Panc1 (cell line): ENCODE data around the gene MMP10. TPM values are rescaled to one million over a fixed set of nuclear protein-coding genes. Genes with fewer than 3 reads are reported as not detected.

Experiments
- ATAC-seq: fragments of 200-7000 bp; cut with Tn5 transposase; 2 replicates; pipeline ENCODE4 v1.9.1; 2020; ENCODE audit warnings: mild to moderate bottlenecking, moderate library complexity
- BruUV-seq: library from RNA; stranded (reverse); fragments of 400-500 nt; replicated peaks from 2 replicates; lab custom pipeline; 2021; lab: Mats Ljungman, UMichigan
- CTCF ChIA-PET: fragments of 300-600 bp; sonication (Branson Sonifier 250); formaldehyde crosslinking; loops from one replicate; lab custom pipeline; 2022; ENCODE audit warnings: antibody characterized with exemption; lab: Charles Lee
- POLR2A ChIA-PET: fragments of 300-600 bp; sonication (Branson Sonifier 250); formaldehyde crosslinking; loops from one replicate; lab custom pipeline; 2022; ENCODE audit warnings: antibody characterized with exemption; lab: Charles Lee
- DNase-seq: peaks from one replicate; pipeline ENCODE4 v3.0.0-alpha.2; 2010; ENCODE audit warnings: low read depth, low spot score
- H3K27ac ChIP-seq: 2 replicates; pipeline ENCODE4 v1.5.1; 2011; ENCODE audit warnings: mild to moderate bottlenecking, low read length, inconsistent platforms
- H3K27me3 ChIP-seq: fragments of 200-500 bp; sonication (Bioruptor generic); 2 replicates; pipeline ENCODE4 v1.6.0; 2014; ENCODE audit warnings: low read length, inconsistent platforms; ENCODE audit not compliant: control insufficient read depth, insufficient read depth
- H3K36me3 ChIP-seq: fragments of 200-500 bp; sonication (Bioruptor generic); 2 replicates; pipeline ENCODE4 v1.5.1; 2014; ENCODE audit warnings: inconsistent platforms, mild to moderate bottlenecking, low read length, moderate library complexity; ENCODE audit not compliant: control insufficient read depth, insufficient read depth
- H3K4me1 ChIP-seq: 2 replicates; pipeline ENCODE4 v1.5.1; 2011; ENCODE audit warnings: inconsistent platforms, mild to moderate bottlenecking, low read length, moderate library complexity; ENCODE audit not compliant: control insufficient read depth, insufficient read depth
- H3K4me3 ChIP-seq, 2 experiments: 2 replicates each; pipeline ENCODE4 v1.5.1; 2011 to 2012; ENCODE audit warnings: low read depth in 2 of 2, low read length in 2 of 2, mild to moderate bottlenecking in 2 of 2, inconsistent platforms in 1 of 2, moderate library complexity in 1 of 2
- H3K9me3 ChIP-seq: fragments of 200-500 bp; sonication (Bioruptor generic); 2 replicates; pipeline ENCODE4 v1.5.1; 2014; ENCODE audit warnings: low read depth, mild to moderate bottlenecking, inconsistent platforms, low read length, moderate library complexity; ENCODE audit not compliant: control insufficient read depth, insufficient read depth
- POLR2AphosphoS5 ChIP-seq: IDR thresholded peaks from 2 replicates; pipeline ENCODE4 v1.6.1; 2012; ENCODE audit warnings: mild to moderate bottlenecking, low read depth, low read length, moderate library complexity
- SIN3A ChIP-seq: IDR thresholded peaks from 2 replicates; pipeline ENCODE4 v1.6.1; 2012; ENCODE audit warnings: low read depth, mild to moderate bottlenecking, low read length, moderate library complexity, borderline replicate concordance; ENCODE audit not compliant: insufficient read depth
- TCF7L2 ChIP-seq: IDR thresholded peaks from 2 replicates; pipeline ENCODE4 v1.6.1; 2011; ENCODE audit warnings: mild to moderate bottlenecking, low read depth, low read length, inconsistent platforms
- in situ Hi-C: cut with HindIII; loops from 2 replicates; pipeline ENCODE4 v1.10.0; 2016; ENCODE audit warnings: low sequenced_read_pairs, low pct_unique_long_range_greater_than_20kb
- intact Hi-C: fragments of 100-400 bp; cut with micrococcal nuclease; formaldehyde crosslinking; loops from one replicate; pipeline ENCODE4 v1.10.0; 2022; ENCODE audit not compliant: unreplicated experiment
- total RNA-seq: library from RNA; stranded (reverse); gene quantifications from one replicate; pipeline ENCODE4 v1.2.1, GENCODE V29; 2021; ENCODE audit not compliant: unreplicated experiment
- TF ChIP-seq, protein P1 (sequence below), 2 experiments: IDR thresholded peaks; 2 replicates each; pipeline ENCODE4 v1.6.1; 2011 to 2012; ENCODE audit warnings: low read depth in 2 of 2, control low read depth in 1 of 2, low read length in 1 of 2, mild to moderate bottlenecking in 1 of 2, moderate library complexity in 1 of 2; ENCODE audit not compliant: insufficient read depth in 1 of 2
- TF ChIP-seq, protein P2 (sequence below): fragments of 450-650 bp; IDR thresholded peaks from 2 replicates; pipeline ENCODE4 v1.5.1; 2017; ENCODE audit warnings: mild to moderate bottlenecking

Gene MMP10
- total RNA-seq, 1 experiment from 2014 or later: not detected

DNA sequence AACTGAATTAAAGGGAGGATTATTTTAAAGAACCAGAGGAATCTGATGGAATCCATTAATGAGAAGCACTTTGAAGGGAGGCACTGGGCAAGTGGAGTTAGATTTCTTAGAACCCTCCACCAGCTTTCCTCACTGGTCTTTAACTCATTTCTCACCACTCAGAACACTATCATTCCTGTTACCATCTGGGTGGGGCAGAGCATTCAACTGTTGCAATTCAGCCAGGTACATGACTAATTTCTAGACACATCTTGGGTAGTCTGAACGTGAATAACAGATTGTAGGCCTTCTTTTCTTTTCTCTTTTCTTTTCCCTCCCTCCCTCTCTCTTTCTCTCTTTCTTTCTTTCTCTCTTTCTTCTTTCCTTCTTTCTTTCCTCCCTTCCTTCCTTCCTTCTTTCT, 33.1 kb upstream of the MMP10 start:
- TF ChIP-seq, protein P1, sequence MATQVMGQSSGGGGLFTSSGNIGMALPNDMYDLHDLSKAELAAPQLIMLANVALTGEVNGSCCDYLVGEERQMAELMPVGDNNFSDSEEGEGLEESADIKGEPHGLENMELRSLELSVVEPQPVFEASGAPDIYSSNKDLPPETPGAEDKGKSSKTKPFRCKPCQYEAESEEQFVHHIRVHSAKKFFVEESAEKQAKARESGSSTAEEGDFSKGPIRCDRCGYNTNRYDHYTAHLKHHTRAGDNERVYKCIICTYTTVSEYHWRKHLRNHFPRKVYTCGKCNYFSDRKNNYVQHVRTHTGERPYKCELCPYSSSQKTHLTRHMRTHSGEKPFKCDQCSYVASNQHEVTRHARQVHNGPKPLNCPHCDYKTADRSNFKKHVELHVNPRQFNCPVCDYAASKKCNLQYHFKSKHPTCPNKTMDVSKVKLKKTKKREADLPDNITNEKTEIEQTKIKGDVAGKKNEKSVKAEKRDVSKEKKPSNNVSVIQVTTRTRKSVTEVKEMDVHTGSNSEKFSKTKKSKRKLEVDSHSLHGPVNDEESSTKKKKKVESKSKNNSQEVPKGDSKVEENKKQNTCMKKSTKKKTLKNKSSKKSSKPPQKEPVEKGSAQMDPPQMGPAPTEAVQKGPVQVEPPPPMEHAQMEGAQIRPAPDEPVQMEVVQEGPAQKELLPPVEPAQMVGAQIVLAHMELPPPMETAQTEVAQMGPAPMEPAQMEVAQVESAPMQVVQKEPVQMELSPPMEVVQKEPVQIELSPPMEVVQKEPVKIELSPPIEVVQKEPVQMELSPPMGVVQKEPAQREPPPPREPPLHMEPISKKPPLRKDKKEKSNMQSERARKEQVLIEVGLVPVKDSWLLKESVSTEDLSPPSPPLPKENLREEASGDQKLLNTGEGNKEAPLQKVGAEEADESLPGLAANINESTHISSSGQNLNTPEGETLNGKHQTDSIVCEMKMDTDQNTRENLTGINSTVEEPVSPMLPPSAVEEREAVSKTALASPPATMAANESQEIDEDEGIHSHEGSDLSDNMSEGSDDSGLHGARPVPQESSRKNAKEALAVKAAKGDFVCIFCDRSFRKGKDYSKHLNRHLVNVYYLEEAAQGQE (IDR thresholded peaks at IDR 0.05; ENCODE audit: insufficient read depth in 1 of 2, low read depth in 2 of 2, low read length in 1 of 2): no peak
- TF ChIP-seq, protein P2, sequence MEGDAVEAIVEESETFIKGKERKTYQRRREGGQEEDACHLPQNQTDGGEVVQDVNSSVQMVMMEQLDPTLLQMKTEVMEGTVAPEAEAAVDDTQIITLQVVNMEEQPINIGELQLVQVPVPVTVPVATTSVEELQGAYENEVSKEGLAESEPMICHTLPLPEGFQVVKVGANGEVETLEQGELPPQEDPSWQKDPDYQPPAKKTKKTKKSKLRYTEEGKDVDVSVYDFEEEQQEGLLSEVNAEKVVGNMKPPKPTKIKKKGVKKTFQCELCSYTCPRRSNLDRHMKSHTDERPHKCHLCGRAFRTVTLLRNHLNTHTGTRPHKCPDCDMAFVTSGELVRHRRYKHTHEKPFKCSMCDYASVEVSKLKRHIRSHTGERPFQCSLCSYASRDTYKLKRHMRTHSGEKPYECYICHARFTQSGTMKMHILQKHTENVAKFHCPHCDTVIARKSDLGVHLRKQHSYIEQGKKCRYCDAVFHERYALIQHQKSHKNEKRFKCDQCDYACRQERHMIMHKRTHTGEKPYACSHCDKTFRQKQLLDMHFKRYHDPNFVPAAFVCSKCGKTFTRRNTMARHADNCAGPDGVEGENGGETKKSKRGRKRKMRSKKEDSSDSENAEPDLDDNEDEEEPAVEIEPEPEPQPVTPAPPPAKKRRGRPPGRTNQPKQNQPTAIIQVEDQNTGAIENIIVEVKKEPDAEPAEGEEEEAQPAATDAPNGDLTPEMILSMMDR: no peak
- no peak for TF ChIP-seq SIN3A
- TF ChIP-seq POLR2AphosphoS5: no peak
- no peak for TF ChIP-seq TCF7L2
- Histone ChIP-seq H3K27me3 (peaks cover 10% of the 10 kb centered on the region), H3K36me3 (no peaks in the 10 kb centered on the region), H3K9me3 (no peaks in the 10 kb centered on the region), H3K4me1 (no peaks in the 10 kb centered on the region), H3K27ac (no peak overlapping the region), H3K4me3 (no peak overlapping the region)
- in situ Hi-C loops: no loop called here
- ChIA-PET POLR2A (no interaction called here), CTCF (no interaction called here)
- intact Hi-C loops: loop anchor here (5.0 kb wide), 1 partner anchor 244 kb away; no protein-coding TSS in a partner anchor
- no peak for ATAC-seq
- no peak for DNase-seq
- no TSS peak for BruUV-seq

DNA sequence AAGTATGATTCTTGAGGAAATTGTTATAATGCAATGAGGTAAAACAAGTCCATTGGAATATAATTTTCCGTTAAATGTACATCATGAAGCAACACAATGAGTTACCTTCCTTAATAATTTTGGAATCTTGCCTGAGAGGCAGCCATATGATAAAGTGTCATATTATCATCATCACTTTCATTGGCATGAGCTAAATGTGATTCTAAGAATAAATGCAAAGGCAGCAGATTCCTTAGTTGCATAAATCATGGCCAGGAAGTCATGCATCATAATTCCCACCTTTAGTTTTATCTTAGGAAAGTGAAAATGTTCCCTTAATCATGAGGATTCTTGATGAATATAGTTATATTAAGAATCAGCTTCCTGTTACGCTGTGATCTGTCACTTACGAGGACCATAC, 31.8 kb upstream of the MMP10 start:
- in situ Hi-C loops: no loop called here
- Histone ChIP-seq H3K4me1 (peaks cover 5% of the 10 kb centered on the region; the same call in 1 of the 2 replicates), H3K36me3 (no peaks in the 10 kb centered on the region), H3K4me3 (no peak overlapping the region), H3K27me3 (peaks cover 10% of the 10 kb centered on the region), H3K27ac (no peak overlapping the region), H3K9me3 (no peaks in the 10 kb centered on the region)
- DNase-seq (no peak), ATAC-seq (no peak)
- POLR2A ChIA-PET: no interaction called here
- no TSS peak for BruUV-seq
- intact Hi-C loops: loop anchor here (5.0 kb wide), 1 partner anchor 245 kb away; no protein-coding TSS in a partner anchor
- CTCF ChIA-PET: no interaction called here
- TF ChIP-seq, protein P2: no peak
- no peak for TF ChIP-seq SIN3A
- TF ChIP-seq TCF7L2: no peak
- TF ChIP-seq, protein P1 (IDR thresholded peaks at IDR 0.05; ENCODE audit: insufficient read depth in 1 of 2, low read depth in 2 of 2, low read length in 1 of 2): no peak
- no peak for TF ChIP-seq POLR2AphosphoS5
